CD4-positive, alpha-beta T cell treated with Interleukin-15 for 4 hours (primary cell): Measurements from ENCODE around the gene ACSL5.
"Not testable (repeated sequence)": the region's sequence is repeated elsewhere in the genome, so short reads cannot be mapped to it uniquely, and the experiment has no call there.

Experiments used
- DNase-seq: peaks from one replicate; pipeline ENCODE4 v3.0.0-alpha.2; 2020; ENCODE audit warnings: low spot score

ACSL5 gene

DNA sequence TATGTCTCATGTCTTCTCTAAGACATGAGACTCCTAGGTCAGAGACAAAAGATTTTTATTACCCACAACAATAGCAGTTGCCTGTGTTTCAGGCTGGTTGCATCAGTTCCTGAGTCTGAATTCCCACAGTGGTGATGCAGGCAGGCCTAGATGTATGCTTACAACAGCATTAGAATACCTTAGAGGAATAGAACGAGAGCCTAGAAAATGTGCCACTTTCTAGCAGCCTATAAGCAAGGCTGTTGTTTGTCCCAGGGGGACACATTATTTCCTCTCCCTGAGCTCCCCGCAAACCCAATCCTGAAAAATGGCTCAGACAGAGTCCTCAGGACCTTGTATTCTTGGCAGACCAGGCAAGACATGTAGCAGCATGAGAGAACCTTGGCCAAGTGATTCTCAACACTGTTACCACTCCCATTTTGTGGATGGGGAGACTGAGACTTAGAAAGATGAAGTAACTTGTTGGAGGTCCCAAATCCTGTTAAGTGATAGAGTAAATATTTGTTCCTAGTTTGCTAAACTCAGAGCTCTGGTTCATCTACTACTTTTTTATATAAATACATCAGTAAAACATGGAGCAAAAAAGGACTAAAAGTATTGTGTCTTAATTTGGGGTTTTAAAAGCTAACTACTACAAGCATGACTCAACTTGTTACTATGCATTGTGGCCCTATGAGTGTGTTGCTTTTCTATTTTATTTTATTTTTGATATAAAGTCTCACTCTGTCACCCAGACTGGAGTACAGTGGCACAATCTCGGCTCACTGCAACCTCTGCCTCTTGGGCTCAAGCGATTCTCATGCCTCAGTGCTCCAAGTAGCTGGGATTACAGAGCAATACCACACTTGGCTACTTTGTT is 87.3 kb downstream of the ACSL5 start:
- no peak for DNase-seq

DNA sequence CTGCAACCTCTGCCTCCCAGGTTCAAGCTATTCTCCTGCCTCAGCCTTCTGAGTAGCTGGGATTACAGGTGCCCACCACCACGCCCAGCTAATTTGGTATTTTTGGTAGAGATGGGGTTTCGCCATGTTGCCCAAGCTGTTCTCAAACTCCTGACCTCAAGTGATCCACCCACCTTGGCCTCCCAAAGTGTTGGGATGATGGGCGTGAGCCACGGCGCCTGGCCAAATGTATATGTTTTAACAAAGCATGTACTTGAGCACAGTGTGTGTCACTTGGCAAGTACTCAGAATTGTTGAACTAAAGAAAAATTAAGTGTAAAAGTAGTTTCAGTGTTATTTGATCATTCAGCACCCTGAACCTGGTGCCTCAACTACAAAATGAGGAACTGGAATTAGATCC is 90.2 kb downstream of the ACSL5 start:
- DNase-seq = not testable (repeated sequence)

DNA sequence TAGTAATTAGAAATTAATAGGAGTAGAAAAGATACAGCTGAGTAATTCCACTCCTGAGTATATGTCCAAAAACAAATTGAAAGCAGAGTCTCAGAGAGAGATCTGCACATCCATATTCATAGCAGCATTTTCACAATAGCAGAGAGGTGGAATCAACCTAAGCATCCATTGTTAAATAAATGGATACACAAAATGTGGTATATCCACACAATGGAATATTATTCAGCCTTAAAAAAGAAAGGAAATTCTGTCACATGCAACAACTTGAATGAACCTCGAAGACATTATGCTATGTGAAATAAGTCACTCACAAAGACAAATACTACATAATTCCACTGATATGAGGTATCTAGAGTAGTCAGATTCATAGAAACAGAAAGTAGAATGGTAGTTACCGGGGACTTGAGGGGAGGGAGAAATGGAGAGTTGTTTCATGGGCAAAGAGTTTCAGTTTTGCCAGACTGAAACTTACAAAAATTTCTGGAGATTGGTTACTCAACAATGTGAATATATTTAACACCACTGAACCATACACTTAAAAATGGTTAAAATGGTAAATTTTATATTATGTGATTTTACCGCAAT is 91.5 kb downstream of the ACSL5 start:
- no peak for DNase-seq

DNA sequence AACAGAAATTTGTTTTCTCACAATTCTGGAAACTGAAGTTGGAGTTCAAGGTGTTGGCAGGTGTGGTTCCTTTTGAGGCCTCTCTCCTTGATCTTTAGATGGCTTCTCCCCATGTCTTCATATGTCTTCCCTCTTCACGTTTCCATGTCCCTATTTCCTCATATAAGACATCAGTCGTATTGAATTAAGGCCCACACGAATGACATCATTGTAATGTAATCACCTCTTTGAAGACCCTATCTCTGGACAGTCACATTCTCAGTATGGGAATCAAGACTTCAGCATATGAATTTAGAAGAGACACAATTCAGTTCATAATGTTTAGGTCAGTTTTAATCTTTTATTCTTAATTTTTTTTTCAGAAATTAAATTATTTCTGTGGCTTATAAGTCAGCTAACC is 92.9 kb downstream of the ACSL5 start:
- DNase-seq = no peak

DNA sequence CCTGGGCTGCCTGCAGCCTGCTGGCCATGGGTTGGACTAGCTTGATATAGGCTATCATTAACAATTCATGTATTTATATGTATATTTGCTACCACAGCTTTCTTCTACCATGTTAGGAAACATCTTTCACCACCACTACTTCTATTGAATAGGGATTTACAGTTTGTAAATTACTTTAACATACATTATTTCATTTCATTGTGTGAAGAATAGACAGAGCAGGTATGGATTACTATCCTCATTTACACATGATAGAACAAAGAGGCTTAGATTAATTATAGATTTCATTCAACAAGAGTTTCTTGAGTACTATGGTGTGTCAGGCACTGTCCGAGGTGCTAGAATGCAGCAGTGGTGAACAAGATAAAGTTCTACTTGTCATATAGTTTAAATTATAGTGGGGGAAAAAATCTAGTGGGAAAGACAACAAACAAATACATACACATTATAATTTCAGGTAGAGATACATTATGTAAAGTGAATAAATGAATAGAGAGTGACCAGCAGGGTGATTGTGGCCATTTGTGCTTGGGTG is 93.7 kb downstream of the ACSL5 start:
- DNase-seq = no peak

DNA sequence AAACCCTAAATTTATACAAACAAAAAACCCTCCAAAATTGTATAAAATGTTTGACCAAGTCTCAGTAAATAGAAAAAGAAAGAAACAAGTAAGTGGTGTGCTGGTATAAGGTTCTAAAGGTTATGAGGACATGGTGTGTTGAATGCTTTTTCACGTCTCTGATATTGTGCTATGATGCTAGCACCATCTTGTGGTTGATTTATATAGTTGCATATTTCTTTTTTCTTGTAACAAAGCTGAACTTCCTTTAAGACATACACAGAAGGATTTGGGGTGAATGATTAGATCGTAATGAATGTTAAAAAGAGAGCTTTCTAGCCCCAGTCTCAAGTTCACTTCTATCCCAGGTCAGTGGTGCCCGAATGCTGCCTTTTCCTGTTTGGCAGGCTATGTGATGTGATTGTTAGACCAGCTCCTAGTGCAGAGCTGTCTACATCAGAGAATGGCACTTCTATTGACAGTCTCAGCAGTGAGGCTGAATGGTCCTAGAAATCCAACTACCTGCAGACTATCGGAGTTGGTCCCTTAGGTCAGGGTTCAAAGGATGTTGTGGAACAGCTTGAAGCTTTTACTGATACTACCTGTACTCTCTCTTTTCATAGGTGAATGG is 98.1 kb downstream of the ACSL5 start:
- peak; percentile 39 for DNase-seq

DNA sequence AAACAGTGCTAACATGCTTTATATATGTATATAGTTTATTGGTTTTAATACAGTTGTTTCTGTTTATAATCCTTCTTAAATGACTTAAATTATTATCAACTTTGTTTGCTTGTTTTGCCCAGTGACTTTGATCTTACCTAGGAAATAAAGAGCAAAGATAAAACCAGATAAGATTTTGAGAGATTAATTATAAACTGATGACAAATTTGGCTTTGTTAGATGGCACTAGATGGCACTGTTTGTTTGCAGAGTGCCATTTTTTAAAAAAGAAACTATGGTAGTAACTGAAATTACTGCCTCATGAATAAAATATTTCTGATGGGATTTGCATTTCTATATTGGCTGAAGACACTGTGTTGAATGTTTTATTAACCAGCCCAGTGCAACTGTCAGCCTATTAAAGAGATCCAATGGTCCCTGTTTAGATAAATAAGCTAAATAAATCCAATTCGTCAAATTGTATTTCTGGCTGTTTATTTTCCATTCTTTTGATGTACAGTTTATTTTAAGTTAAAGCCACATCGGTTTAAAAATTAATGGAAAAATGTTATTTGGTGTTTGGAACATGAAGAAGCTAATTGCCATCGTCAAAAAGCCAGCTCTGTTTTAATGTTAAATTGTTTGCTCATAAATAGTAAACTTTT is 101.8 kb downstream of the ACSL5 start:
- no peak for DNase-seq
